AG04450 (cell line): ENCODE data around the gene BBS5. TPM values are rescaled to one million over a fixed set of nuclear protein-coding genes. Genes with fewer than 3 reads are reported as not detected.
"Not testable (repeated sequence)": the region's sequence is repeated elsewhere in the genome, so short reads cannot be mapped to it uniquely, and the experiment has no call there.

Source experiments
- CTCF ChIA-PET: fragments of 300-600, 350-600 bp; formaldehyde crosslinking; extraction: SDS; loops from one replicate; lab custom pipeline; 2022; ENCODE audit warnings: antibody characterized with exemption, inconsistent platforms; lab: Charles Lee
- POLR2A ChIA-PET: fragments of 350-600 bp; formaldehyde crosslinking; extraction: SDS; loops from one replicate; lab custom pipeline; 2021; ENCODE audit warnings: antibody characterized with exemption, inconsistent platforms; lab: Yijun Ruan, JAX
- DNase-seq: peaks from one replicate; pipeline ENCODE4 v3.0.0-alpha.2; 2011; ENCODE audit warnings: low read depth, low spot score
- H3K27ac ChIP-seq: one replicate; pipeline ENCODE4 v1.5.1; 2012; ENCODE audit warnings: low read depth, low read length, control low read depth
- H3K27me3 ChIP-seq: one replicate; pipeline ENCODE4 v1.6.0; 2012; ENCODE audit warnings: low read length; ENCODE audit not compliant: control insufficient read depth, insufficient read depth
- H3K4me3 ChIP-seq: 2 replicates; pipeline ENCODE4 v1.5.1; 2011; ENCODE audit warnings: mild to moderate bottlenecking, low read depth, low read length, control low read depth
- H3K9me3 ChIP-seq: 2 replicates; pipeline ENCODE4 v1.5.1; 2012; ENCODE audit warnings: low read length; ENCODE audit not compliant: control insufficient read depth, insufficient read depth
- polyA plus RNA-seq: library from polyadenylated mRNA; depleted of rRNA; stranded (reverse); fragments of >200 nt; gene quantifications from 2 replicates; pipeline ENCODE4 v1.2.3, GENCODE V29; 2011
- TF ChIP-seq, protein P1 (sequence below): IDR thresholded peaks from 2 replicates; pipeline ENCODE4 v1.5.1; 2011; ENCODE audit warnings: low read depth, low read length, control low read depth, inconsistent platforms

Gene BBS5
- polyA plus RNA-seq, 1 experiment: 2.0 TPM

DNA sequence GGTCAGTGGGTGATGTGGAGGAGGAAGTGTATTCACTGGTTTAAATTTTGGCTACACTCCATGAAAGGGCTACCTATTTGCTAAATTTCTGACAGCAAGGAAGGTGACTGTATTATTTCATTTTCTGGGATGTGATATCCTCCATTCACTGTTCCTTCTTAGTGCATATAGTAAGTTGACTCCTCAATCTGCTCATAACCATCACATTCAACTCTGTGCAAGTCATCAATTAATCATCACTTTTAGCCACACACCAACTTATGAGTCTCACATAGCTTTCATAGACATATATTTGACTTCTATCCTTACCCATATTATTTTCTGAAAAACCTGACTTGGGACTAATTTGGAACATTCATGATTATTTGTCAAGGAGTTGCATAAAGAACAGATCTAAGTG lies 47.2 kb downstream of the BBS5 start:
- no peaks in the 10 kb centered on the region for H3K9me3 ChIP-seq
- ChIA-PET POLR2A (no interaction called here), CTCF (interaction anchor here (0.7 to 2.4 kb wide), 2 partner anchors 264 to 405 kb away, joined by 3 to 15 read pairs; no protein-coding TSS in a partner anchor)
- H3K27ac ChIP-seq: no peak overlapping the region
- H3K27me3 ChIP-seq: no peaks in the 10 kb centered on the region
- TF ChIP-seq, protein P1, sequence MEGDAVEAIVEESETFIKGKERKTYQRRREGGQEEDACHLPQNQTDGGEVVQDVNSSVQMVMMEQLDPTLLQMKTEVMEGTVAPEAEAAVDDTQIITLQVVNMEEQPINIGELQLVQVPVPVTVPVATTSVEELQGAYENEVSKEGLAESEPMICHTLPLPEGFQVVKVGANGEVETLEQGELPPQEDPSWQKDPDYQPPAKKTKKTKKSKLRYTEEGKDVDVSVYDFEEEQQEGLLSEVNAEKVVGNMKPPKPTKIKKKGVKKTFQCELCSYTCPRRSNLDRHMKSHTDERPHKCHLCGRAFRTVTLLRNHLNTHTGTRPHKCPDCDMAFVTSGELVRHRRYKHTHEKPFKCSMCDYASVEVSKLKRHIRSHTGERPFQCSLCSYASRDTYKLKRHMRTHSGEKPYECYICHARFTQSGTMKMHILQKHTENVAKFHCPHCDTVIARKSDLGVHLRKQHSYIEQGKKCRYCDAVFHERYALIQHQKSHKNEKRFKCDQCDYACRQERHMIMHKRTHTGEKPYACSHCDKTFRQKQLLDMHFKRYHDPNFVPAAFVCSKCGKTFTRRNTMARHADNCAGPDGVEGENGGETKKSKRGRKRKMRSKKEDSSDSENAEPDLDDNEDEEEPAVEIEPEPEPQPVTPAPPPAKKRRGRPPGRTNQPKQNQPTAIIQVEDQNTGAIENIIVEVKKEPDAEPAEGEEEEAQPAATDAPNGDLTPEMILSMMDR: no peak
- no peak overlapping the region for H3K4me3 ChIP-seq
- DNase-seq: no peak

GRCh38 chr2:169528271-169528701 lies 49.0 kb downstream of the BBS5 start:
- no peaks in the 10 kb centered on the region for H3K27me3 ChIP-seq
- H3K27ac ChIP-seq: no peak overlapping the region
- DNase-seq: no peak
- TF ChIP-seq, protein P1: peak; percentile 86
- H3K4me3 ChIP-seq: no peak overlapping the region
- POLR2A ChIA-PET: no interaction called here
- CTCF ChIA-PET: interaction anchor here (0.6 to 2.4 kb wide), 38 partner anchors 9 to 338 kb away, joined by 3 to 23 read pairs (median 4); partner anchors contain the start of genes BBS5 and KLHL41
- no peaks in the 10 kb centered on the region for H3K9me3 ChIP-seq

GRCh38 chr2:169539460-169539859 lies 60.2 kb downstream of the BBS5 start:
- H3K9me3 ChIP-seq, DNase-seq, H3K27ac ChIP-seq, H3K4me3 ChIP-seq, H3K27me3 ChIP-seq, POLR2A ChIA-PET: not testable (repeated sequence)
- CTCF ChIA-PET: interaction anchor here (0.6 to 2.0 kb wide), 2 partner anchors 11 to 17 kb away, joined by 3 to 10 read pairs; no protein-coding TSS in a partner anchor

- TF ChIP-seq, protein P1: no peak
- no peak for DNase-seq
- Histone ChIP-seq H3K27me3 (no peaks in the 10 kb centered on the region), H3K9me3 (no peaks in the 10 kb centered on the region), H3K4me3 (no peak overlapping the region), H3K27ac (no peak overlapping the region)
- CTCF ChIA-PET: interaction anchor here (2.0 kb wide), 1 partner anchor 12 kb away, joined by 10 read pairs; no protein-coding TSS in a partner anchor
- POLR2A ChIA-PET: no interaction called here
Observed at GRCh38 chr2:169540146-169540545, 60.9 kb downstream of the BBS5 start.

GRCh38 chr2:169542433-169542832 lies 63.1 kb downstream of the BBS5 start:
- ChIA-PET POLR2A (no interaction called here), CTCF (no interaction called here)
- no peak for DNase-seq
- H3K27me3 ChIP-seq: no peaks in the 10 kb centered on the region
- no peak overlapping the region for H3K4me3 ChIP-seq
- TF ChIP-seq, protein P1: no peak
- no peaks in the 10 kb centered on the region for H3K9me3 ChIP-seq
- no peak overlapping the region for H3K27ac ChIP-seq
